Measurements from ENCODE around the gene JSRP1.

JSRP1 gene

DNA sequence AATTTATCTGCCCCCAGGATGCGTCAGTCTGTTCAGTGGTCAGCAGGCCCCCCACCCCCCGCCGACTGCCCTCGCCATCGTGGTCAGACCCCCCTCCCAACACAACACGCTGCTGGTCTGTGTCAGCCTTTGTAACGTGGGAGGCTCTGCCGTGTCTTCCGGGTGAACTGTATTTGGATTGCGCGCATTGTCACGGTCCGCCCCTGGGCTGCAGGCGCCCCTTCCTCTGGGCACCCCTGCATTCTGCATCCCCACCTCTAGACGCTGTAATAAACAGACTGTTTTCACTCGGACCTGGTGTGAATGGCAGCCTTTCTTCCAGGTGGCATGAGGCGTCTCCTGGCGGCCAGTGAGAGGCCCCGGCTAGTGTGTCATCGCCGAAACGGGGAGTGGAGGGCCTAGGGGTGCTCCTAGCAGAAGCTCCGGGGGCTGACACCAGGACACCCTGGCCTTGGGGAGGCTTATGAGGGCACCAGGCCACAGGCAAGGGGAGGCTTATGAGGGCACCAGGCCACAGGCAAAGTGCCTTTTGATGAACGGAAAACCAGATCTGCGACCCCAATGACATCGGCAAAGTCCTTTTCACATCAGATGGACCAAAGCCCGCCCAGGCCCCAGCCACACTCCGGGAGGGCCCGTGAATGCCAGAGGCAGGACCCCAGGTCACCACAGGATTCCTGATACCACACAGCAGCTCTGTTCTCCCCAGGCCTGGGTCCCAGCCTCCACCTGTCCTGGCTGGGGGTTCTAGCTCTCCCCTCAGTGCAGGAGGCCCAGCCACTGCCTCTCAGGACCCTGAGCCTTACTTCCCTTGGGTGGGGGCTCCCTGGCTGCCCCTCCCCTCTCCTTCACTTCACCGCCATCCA, 23.7 kb downstream of the JSRP1 start:
- no peak for DNase-seq (ENCODE audit: low read depth in 2 of 2)

DNA sequence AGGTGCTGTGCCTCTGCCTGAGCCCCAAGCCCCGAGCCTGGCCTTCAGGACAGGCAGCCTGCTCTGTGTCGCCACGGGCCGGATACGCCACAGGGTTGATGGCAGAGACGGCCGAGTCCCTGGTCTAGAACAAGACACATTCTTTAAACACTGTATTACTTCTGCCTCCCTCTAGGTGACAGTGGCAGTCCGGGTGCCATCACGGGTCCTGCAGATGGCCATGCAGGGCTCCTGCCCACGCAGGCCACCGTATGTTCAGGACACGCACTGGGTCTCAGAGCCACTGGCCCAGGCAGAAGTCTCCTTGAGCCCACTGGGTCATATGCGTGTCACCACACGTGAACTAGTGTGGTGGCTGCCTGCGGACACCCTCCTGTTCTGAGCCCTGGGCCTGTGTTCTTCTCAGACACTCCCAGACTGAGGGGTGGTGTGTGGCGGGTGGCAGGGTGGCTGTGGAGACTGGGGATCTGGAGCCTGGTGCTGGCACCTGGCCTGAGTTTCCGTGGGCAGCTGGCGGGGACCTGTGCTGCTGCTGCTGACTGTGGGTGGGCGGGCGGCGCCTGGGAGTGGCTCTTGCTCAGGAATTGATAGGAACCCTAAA, 24.5 kb downstream of the JSRP1 start:
- no peak for DNase-seq (ENCODE audit: low read depth in 2 of 2)

DNA sequence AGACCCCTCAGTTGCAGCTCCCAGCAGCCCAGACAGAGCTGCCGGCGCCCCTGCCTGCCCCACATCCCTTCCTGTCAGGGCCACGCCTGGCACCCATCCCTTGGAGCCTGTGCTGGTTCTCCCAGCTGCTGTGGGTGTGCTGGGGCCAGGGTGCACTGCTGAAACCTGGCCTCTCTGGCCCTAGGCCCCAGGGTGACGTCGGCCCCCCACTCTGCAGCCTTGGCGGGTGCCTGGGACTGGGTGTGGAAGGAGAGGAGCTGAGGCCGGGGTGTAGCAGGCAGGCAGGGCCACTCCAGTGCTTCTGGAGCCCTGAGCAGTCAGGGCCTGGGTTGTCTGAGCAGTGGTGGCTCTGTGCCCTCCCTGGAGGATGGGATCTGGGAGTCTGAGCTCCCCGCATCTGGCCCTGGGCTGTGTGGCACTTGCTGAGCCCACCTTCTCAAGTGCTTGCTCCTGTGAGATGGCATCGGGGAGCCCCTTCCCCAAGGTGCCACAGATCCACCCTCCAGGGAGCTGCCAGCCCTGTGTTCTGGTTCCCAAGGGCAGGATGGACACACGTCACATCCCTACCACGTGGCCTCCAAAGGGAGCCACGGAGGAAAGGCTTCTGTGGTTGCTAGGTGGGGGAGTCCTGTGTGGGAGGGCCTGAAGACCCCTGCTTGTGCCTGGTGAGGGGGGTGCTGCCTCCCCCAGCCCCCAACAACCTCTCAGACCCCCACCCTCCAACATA, 25.2 kb downstream of the JSRP1 start:
- no peak for DNase-seq (ENCODE audit: low read depth in 2 of 2)

DNA sequence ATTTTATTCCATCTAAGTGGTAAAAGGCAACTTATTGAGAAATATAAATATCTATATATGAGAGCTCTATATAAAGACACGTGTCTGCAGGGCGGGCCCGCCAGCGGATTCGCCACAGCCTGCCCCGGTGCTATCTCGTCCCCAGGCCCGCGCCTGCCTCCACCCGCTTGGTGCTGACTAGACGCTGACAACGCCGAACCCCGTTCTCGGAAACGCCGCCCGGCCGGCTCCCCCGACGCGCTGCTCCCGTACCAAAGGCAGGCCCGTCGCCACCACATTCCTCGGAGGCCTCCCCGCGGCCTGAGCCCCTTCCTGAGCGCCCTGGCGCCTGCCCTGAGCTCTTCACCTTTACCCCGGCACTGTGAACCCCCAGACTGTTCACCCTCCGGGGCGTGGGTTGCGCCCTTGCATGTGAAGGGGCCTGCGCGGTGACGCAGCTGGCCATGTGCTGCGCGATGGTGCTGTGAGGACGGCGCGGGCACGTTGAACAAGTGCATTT, 26.1 kb downstream of the JSRP1 start:
- DNase-seq (ENCODE audit: low read depth in 2 of 2) = no peak

DNA sequence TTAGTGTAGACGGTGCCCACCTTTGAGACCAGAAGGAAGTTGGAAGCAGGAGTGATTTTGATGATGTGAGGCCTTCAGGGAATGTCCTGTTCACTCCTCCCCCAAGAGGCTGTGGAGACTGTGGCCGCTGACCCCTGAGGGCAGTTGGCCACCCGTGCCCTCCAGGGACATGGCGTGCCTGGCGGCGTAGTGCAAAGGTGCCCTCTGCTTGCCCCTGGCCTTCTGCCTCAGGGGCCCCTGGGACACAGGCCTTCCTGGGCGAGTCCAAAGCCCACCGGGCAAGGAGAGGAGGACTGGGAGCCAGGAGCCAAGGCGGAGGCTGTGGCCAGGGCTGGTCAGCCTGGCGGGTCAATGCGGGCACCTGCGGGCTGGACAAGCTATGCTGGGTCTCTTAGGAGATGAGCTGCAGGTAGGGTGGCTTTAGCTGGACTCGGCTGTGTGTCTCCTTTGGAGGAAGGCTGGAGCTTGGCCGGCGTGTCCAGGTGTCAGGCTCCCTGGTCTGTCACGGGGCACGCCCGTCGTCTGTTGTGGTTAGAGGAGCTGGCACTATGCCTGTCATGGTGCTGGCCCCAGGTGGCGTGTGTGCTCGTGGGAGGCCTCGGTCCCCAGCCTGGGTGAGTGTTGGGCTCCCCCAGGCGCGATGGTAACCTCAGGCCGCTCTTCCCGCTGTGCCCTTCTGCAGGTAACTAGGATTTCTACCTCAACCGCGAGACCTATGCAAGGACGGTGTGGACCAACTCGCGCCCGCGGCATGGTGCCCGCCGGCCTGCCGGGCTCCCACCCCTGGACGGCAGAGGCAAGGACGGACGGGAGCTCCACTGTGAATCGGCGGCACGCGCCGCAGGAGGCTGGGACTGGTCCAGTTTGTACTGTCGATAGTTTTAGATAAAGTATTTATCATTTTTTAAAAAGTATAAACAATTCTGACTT, 26.8 kb downstream of the JSRP1 start:
- no peak for DNase-seq (ENCODE audit: low read depth in 2 of 2)

DNA sequence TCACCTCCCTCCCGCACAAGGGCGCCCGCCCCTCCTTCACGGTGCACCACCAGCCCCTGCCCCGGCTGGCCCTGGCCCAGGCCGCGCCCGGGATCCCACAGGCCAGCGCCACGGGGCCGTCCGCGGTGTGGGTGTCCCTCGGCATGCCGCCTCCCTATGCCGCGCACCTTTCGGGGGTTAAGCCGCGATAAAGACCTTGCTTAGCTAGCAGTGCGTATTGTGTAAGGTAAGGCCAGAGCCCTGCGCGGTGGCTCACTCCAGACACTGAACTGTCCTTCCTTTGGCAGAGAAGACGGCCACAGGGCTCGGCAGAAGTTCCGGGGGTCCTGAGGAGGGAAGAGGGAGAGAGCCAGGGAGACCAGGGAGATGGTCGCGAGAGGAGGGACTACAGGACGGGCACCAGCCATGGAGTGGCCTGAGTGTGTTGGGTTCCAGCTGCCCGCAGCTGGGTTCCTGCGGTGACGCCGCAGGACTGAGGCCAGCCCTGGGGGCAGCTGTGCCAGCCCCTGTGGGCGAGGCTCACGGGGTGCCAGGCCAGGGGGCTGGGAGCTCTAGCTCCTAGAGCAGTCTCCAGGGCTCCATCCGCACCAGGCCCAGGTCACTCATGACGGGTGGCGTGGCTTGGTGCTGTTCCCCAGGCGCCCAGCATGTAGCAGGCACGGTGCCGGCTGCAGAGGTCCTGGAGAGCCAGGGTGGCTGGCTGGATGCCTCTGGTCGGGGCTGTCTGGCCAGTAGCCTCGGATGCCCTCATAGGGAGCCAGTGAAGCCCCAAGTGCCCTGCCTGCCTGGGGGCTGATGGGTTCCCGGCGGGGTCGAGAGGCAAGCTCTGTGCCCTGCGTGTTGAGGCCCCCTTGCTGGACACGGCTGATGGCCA, 27.8 kb downstream of the JSRP1 start:
- DNase-seq (ENCODE audit: low read depth in 2 of 2) = no peak

DNA sequence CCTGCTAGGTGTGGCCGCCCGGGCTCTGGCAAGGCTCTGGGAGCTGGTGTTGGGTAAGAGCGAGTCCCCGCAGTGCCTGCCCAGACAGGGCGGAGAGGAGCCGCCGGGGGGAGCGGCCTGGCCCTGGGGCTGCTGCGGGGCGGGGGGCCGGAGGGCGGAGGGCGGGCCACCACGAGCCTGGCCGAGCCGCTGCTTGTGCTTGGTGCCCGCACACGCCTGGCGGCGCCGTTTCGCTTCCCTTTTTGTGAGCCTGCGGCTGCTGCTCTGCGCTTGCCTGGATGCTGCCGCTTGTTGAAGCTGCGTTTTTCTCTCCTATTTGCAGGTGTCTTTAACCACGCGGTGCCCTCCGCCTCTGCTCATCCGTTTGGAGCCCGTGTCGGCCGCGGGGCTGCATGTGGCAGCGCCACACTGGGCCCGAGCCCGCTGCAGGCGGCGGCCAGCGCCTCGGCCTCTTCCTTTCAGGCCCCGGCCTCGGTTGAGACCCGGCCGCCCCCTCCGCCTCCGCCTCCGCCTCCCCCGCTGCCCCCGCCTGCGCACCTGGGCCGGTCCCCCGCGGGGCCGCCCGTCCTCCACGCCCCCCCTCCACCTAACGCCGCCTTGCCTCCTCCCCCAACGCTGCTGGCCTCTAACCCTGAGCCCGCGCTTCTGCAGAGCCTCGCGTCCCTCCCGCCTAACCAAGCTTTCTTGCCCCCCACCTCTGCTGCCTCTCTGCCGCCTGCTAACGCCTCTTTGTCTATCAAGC, 28.6 kb downstream of the JSRP1 start:
- no peak for DNase-seq (ENCODE audit: low read depth in 2 of 2)

DNA sequence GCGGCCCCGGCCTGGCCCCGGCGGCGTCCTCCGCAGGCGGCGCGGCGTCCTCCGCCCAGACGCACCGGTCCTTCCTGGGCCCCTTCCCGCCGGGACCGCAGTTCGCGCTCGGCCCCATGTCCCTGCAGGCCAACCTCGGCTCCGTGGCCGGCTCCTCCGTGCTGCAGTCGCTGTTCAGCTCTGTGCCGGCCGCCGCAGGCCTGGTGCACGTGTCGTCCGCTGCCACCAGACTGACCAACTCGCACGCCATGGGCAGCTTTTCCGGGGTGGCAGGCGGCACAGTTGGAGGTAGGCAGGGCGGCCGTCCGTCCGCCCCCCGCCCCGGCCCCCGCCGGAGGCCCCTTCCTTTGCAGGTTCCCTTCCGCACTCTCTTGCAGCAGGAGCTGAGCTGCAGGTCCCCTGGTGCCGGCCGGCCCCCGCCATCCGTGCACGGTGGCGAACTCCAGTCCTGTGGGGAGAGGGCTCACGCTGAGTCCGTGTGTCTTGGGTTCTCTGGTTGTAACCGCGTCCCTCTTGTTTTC, 29.3 kb downstream of the JSRP1 start:
- no peak for DNase-seq (ENCODE audit: low read depth in 2 of 2)

DNA sequence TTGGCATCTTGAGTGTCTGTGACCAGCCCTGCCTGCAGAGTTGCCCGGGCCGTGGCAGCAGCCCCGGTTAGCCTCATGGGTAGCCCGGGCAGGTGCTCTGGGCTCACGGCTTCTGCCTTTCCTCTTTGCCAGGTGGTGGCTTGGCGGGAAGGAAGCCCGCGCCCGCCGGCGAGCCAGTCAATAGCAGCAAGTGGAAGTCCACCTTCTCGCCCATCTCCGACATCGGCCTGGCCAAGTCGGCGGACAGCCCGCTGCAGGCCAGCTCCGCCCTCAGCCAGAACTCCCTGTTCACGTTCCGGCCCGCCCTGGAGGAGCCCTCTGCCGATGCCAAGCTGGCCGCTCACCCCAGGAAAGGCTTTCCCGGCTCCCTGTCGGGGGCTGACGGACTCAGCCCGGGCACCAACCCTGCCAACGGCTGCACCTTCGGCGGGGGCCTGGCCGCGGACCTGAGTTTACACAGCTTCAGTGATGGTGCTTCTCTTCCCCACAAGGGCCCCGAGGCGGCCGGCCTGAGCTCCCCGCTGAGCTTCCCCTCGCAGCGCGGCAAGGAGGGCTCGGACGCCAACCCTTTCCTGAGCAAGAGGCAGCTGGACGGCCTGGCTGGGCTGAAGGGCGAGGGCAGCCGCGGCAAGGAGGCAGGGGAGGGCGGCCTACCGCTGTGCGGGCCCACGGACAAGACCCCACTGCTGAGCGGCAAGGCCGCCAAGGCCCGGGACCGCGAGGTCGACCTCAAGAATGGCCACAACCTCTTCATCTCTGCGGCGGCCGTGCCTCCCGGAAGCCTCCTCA, 30.0 kb downstream of the JSRP1 start:
- no peak for DNase-seq (ENCODE audit: low read depth in 2 of 2)

DNA sequence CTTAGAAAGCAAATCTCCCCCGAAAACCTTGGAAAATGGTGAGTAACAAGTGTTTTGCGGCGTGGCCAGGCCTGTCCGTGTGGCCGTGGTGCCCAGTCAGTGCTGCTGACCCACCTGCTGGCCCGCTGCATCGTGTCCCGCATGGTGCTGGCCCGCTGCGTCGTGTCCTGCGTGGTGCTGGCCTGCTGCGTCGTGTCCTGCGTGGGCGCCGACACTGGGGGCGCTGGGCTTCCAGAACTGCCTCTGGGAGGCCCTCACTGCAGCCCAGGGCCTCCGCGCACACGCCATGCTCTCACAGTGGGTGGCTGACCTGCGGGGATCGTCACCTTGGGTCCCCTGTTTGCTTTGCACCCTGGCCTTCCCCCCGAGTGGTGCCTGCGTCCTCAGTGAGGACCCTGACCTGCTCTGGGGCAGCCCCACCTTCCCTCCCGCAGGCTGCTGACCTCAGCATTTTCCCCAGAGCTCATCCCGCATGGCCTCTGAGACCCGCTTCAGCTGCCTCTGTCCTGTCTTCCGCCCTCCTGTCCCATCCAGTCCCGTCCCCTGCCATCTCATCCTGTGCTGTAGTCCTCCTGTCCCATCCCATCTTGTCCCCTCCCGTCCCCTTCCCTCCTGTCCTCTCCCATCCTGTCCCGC, 30.7 kb downstream of the JSRP1 start:
- DNase-seq (ENCODE audit: low read depth in 2 of 2) = no peak

DNA sequence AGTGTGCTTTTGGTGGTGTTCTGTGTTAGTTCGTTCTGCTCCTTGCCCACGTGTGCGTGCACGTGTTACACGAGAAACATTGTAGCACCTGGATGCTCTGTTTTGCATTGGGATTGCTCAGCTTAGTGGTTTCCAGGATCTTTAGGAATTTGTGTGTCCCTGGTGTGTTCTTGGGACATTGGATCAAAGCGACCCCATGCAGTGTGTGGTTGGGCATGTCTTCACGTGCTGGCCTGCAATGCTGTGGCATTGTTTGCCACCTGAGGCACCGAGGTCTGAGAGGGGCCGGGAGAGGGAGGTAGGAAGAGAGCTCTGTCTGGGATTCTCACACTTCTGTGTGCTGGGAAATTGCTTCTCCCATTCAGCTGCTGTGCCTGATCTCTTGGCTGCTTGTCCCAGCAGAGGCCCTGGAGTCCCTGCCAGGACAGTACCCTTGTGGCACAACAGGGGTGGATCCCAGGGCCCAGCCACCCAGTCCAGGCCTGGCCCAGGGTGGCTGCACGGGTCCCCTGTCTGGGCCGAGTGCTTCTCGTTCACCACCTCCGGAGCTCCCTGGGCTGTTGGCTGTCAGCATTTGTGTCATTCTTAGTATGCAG, 31.4 kb downstream of the JSRP1 start:
- no peak for DNase-seq (ENCODE audit: low read depth in 2 of 2)

DNA sequence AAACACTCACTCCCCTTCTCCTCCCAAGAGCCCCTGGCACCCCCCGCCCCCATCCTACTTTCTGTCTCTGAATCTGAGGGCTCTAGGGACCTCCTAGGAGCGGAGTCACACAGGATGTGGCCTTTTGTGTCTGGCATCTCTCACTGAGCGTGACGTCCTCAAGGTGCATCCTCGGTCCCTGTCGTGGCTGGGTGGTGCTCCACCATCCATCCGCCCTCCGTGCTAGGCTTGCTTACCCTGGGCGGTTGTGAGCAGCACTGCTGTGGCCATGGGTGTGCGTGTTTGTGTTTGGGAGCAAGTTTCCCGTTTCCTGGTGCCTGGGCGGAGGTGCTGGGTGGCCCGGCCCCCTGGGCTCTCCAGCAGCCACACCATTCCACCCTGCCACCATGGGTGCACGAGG, 32.3 kb downstream of the JSRP1 start:
- no peak for DNase-seq (ENCODE audit: low read depth in 2 of 2)

DNA sequence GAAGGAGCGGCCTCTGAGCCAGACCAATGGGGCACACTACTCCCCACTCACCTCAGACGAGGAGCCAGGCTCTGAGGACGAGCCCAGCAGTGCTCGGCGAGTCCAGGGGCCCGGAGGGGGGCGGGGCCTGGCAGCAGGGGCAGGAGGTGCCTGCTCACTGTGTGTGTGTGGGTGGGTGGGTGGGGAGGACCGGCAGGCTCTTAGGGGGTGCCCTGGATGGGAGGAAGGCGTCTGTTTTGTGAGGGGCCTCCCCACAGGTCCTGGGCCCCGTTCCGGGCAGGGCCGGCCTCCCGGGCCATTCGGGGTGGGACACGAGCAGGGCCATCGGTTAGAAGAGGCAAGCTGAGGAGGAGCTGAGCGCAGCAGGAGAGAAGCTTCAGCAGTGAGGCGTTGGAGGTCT, 32.8 kb downstream of the JSRP1 start:
- no peak for DNase-seq (ENCODE audit: low read depth in 2 of 2)

DNA sequence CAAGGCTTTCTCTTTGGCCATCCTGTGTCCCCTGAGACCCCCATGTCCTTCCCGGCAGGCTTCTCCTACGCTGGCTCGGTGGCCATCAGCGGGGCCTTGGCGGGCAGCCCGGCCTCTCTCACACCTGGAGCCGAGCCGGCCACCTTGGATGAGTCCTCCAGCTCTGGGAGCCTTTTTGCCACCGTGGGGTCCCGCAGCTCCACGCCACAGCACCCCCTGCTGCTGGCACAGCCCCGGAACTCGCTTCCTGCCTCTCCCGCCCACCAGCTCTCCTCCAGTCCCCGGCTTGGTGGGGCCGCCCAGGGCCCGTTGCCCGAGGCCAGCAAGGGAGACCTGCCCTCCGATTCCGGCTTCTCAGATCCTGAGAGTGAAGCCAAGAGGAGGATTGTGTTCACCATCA, 34.3 kb downstream of the JSRP1 start:
- no peak for DNase-seq (ENCODE audit: low read depth in 2 of 2)

DNA sequence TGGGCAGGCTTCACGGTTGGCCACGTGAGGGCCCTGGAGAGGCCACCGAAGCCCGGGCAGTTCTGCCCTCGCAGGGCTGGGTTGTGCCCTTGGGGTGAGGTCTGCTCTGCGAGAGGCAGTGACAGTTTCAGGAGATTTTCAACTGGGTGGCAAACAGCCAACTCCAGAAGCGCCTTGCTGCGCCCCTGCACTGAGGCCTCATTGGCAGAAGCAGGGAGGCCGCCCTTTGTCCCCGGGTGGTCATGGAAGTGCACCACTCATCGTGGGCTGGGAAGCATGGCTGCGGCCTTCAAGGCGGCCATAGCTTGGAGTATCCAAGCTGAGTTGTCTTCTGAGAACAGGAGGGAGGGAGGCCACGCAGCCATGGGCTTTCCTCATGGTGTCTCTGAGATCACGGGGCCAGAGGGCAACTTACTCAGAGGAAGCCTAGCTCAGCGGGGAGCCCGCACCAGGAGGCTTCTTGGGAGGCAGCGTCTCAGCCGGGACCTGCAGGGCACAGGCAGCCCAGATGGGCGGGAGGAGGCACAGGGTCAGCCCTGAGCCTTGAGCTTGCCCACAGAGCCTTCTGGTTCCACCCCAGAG, 34.9 kb downstream of the JSRP1 start:
- no peak for DNase-seq (ENCODE audit: low read depth in 2 of 2)

DNA sequence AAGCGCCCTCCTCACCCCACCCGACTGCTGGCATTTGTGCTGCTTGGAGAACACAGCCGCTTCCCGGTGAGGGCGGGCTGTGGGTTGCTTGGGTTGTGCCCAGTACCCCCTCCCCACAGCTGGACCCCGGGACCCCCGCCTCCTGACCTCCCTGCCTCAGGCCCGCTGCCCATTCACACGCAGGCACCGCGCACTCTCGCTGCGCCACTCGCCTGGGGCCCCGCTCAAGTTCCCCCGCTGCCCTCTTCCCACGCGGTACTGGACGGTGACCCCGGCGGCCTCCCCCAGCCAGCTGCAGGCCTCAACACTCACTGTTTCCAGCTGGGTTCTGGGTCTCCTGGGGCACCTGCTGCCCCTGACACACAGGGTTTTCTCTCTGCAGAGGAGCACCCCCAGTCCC, 36.5 kb downstream of the JSRP1 start:
- no peak for DNase-seq (ENCODE audit: low read depth in 2 of 2)

DNA sequence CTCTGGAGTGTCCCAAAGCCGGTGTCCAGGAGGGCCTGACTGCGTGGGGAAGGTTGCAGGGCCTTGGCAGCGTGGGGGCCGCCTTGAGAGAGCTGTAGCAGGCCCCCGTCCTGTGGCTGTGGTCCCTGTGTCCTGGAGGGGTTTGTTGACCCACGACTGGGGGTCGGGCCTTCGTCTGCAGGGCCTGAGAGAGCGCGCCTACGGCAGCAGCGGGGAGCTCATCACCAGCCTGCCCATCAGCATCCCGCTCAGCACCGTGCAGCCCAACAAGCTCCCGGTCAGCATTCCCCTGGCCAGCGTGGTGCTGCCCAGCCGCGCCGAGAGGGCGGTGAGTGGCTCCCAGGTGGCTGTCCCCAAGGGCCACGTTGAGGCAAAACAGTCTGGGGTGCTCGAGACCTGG, 38.6 kb downstream of the JSRP1 start:
- no peak for DNase-seq (ENCODE audit: low read depth in 2 of 2)
